ENCODE measurements around the gene PSORS1C1. TPM values are rescaled to one million over a fixed set of nuclear protein-coding genes. Genes with fewer than 3 reads are reported as not detected.
"Not testable (repeated sequence)": the region's sequence is repeated elsewhere in the genome, so short reads cannot be mapped to it uniquely, and the experiment has no call there.

The PSORS1C1 gene
- polyA plus RNA-seq, 3 donors, result 0.02 to 2.0 (median 0.28) TPM

- H3K27ac ChIP-seq (ENCODE audit: low read depth, low read length), result no peak overlapping the region
- WGBS, 3 donors, result 68 to 86% (median 77%) methylated on average over 5 of the region's 5 CpGs
These were observed 51.4 kb downstream of the PSORS1C1 start for GRCh38 chr6:31165986-31166385.

- WGBS, 3 donors, result 76 to 94% (median 87%) methylated on average over 3 of the region's 3 CpGs
- H3K27ac ChIP-seq (ENCODE audit: low read depth, low read length), result no peak overlapping the region
These were observed 54.0 kb downstream of the PSORS1C1 start for GRCh38 chr6:31168606-31169005.

- WGBS, 3 donors, result 81 to 86% (median 85%) methylated on average over 10 of the region's 10 CpGs
- H3K27ac ChIP-seq (ENCODE audit: low read depth, low read length), result no peak overlapping the region
These were observed 54.7 kb downstream of the PSORS1C1 start for GRCh38 chr6:31169123-31169857.

- not testable (repeated sequence) for H3K27ac ChIP-seq (ENCODE audit: low read depth, low read length)
- WGBS, 3 donors, result 65 to 78% (median 71%) methylated on average over 22 to 23 of the region's 23 CpGs
These were observed 55.4 kb downstream of the PSORS1C1 start for GRCh38 chr6:31169858-31170599.

- H3K27ac ChIP-seq (ENCODE audit: low read depth, low read length), result no peak within 1 kb of the TSS
- 57 to 77% (median 75%) methylated on average over 6 to 9 of the region's 9 CpGs for WGBS, 3 donors
These were observed 55.9 kb downstream of the PSORS1C1 start, which contains the start of gene POU5F1 for GRCh38 chr6:31170600-31170881. POU5F1 (minus strand) TSS chr6:31170682; CDS start chr6:31170620, 62 bp downstream.

GRCh38 chr6:31170987-31171671, 56.5 kb downstream of the PSORS1C1 start:
- H3K27ac ChIP-seq (ENCODE audit: low read depth, low read length), result no peak overlapping the region
- 89 to 92% (median 92%) methylated on average over 10 of the region's 10 CpGs for whole genome bisulfite sequencing, 3 donors

- 67 to 75% (median 68%) methylated on average over 16 of the region's 16 CpGs for WGBS, 3 donors
- no peak overlapping the region for H3K27ac ChIP-seq (ENCODE audit: low read depth, low read length)
These were observed 57.6 kb downstream of the PSORS1C1 start for GRCh38 chr6:31171931-31172905.

- 65 to 78% (median 73%) methylated on average over 5 of the region's 5 CpGs for WGBS, 3 donors
- H3K27ac ChIP-seq (ENCODE audit: low read depth, low read length), result no peak overlapping the region
These were observed 58.4 kb downstream of the PSORS1C1 start for GRCh38 chr6:31172973-31173384.

- WGBS, 3 donors, result 64 to 78% (median 74%) methylated on average over 3 of the region's 3 CpGs
- H3K27ac ChIP-seq (ENCODE audit: low read depth, low read length), result no peak overlapping the region
These were observed 58.8 kb downstream of the PSORS1C1 start for GRCh38 chr6:31173406-31173805.

- 63 to 89% (median 89%) methylated on average over 5 of the region's 5 CpGs for WGBS, 3 donors
- no peak overlapping the region for H3K27ac ChIP-seq (ENCODE audit: low read depth, low read length)
These were observed 59.8 kb downstream of the PSORS1C1 start for GRCh38 chr6:31174378-31174777.

- no peak overlapping the region for H3K27ac ChIP-seq (ENCODE audit: low read depth, low read length)
- 65 to 75% (median 74%) methylated on average over 3 of the region's 3 CpGs for WGBS, 3 donors
These were observed 61.4 kb downstream of the PSORS1C1 start for GRCh38 chr6:31175971-31176370.

- WGBS, 3 donors, result 59 to 73% (median 61%) methylated on average over 8 of the region's 8 CpGs
- no peak overlapping the region for H3K27ac ChIP-seq (ENCODE audit: low read depth, low read length)
These were observed 63.8 kb downstream of the PSORS1C1 start for GRCh38 chr6:31178143-31179041.

GRCh38 chr6:31179042-31179386, 64.4 kb downstream of the PSORS1C1 start:
- no peak overlapping the region for H3K27ac ChIP-seq (ENCODE audit: low read depth, low read length)
- WGBS, 3 donors, result 61 to 88% (median 77%) methylated on average over 4 of the region's 4 CpGs

- no peak overlapping the region for H3K27ac ChIP-seq (ENCODE audit: low read depth, low read length)
- 96 to 97% (median 96%) methylated on average over 8 of the region's 8 CpGs for WGBS, 3 donors
These were observed 65.3 kb downstream of the PSORS1C1 start for GRCh38 chr6:31179896-31180295.

GRCh38 chr6:31180500-31180899, 65.9 kb downstream of the PSORS1C1 start:
- H3K27ac ChIP-seq (ENCODE audit: low read depth, low read length), result no peak overlapping the region
- 63 to 76% (median 71%) methylated on average over 13 to 26 of the region's 26 CpGs for WGBS, 3 donors

GRCh38 chr6:31183287-31183686, 68.7 kb downstream of the PSORS1C1 start:
- not testable (repeated sequence) for H3K27ac ChIP-seq (ENCODE audit: low read depth, low read length)
- 44 to 92% (median 80%) methylated on average over 2 of the region's 2 CpGs for WGBS, 3 donors

GRCh38 chr6:31183859-31184258, 69.3 kb downstream of the PSORS1C1 start:
- WGBS, 3 donors, result 81 to 84% (median 84%) methylated on average over 6 of the region's 6 CpGs
- not testable (repeated sequence) for H3K27ac ChIP-seq (ENCODE audit: low read depth, low read length)

Measured in adipose tissue (tissue), 3 donors.